ENCODE results near the gene TRPC4AP. TPM values are rescaled to one million over a fixed set of nuclear protein-coding genes. Genes with fewer than 3 reads are reported as not detected.

Gene TRPC4AP
- total RNA-seq, 2 donors from 2014 or later, result 32.4 to 39.2 TPM

DNA sequence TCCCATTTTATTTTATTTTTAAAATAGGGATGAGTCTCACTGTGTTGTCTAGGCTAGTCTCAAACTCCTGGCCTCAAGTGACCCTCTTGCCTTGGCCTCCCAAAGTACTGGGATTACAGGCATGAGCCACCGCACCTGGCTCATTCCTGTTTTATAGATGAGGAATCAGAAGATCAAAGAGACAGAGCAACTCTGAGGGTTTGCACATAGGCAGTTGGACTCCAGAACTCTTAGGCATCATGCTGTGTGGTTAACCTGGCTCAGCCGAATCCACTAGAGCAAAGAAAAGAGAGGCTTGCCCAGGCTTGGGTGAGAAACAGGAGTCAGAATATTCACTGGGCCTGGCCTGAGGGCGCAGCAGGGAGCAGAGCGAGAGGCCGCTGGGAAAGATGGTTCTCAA, 127.6 kb downstream of the TRPC4AP start:
- Histone ChIP-seq H3K27ac (no peak overlapping the region), H3K36me3 (no peaks in the 10 kb centered on the region), H3K27me3 (no peaks in the 10 kb centered on the region), H3K4me3 (no peak overlapping the region), H3K9me3 (no peaks in the 10 kb centered on the region), H3K4me1 (peaks cover 0 to 14% of the 10 kb centered on the region in 2 donors)
- TF ChIP-seq, protein P1, sequence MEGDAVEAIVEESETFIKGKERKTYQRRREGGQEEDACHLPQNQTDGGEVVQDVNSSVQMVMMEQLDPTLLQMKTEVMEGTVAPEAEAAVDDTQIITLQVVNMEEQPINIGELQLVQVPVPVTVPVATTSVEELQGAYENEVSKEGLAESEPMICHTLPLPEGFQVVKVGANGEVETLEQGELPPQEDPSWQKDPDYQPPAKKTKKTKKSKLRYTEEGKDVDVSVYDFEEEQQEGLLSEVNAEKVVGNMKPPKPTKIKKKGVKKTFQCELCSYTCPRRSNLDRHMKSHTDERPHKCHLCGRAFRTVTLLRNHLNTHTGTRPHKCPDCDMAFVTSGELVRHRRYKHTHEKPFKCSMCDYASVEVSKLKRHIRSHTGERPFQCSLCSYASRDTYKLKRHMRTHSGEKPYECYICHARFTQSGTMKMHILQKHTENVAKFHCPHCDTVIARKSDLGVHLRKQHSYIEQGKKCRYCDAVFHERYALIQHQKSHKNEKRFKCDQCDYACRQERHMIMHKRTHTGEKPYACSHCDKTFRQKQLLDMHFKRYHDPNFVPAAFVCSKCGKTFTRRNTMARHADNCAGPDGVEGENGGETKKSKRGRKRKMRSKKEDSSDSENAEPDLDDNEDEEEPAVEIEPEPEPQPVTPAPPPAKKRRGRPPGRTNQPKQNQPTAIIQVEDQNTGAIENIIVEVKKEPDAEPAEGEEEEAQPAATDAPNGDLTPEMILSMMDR (IDR thresholded peaks at IDR 0.05), result no peak
- no peak for DNase-seq (ENCODE audit: low spot score)

DNA sequence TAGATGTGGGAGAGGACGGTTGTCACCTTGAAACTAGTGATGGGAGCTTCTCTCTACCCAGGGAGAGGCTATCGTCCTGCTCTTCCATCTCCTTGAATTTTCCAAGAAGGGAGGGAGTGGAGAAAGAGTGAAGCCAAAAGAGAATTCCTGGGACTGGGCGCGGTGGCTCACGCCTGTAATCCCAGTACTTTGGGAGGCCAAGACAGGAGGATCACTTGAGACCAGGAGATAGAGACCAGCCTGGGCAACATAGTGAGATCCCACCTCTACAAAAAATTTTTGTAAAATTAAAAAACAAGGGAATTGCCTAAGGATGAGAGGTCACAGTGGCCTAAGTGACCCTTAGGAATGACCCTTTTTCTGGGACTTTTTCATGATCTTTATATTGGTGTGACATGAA, 128.1 kb downstream of the TRPC4AP start:
- no peaks in the 10 kb centered on the region for H3K36me3 ChIP-seq
- TF ChIP-seq, protein P1 (IDR thresholded peaks at IDR 0.05), result no peak
- H3K4me1 ChIP-seq, result peaks cover 0 to 12% of the 10 kb centered on the region in 2 donors
- no peak overlapping the region for H3K4me3 ChIP-seq
- DNase-seq (ENCODE audit: low spot score), result no peak
- no peaks in the 10 kb centered on the region for H3K27me3 ChIP-seq
- no peaks in the 10 kb centered on the region for H3K9me3 ChIP-seq
- no peak overlapping the region for H3K27ac ChIP-seq

DNA sequence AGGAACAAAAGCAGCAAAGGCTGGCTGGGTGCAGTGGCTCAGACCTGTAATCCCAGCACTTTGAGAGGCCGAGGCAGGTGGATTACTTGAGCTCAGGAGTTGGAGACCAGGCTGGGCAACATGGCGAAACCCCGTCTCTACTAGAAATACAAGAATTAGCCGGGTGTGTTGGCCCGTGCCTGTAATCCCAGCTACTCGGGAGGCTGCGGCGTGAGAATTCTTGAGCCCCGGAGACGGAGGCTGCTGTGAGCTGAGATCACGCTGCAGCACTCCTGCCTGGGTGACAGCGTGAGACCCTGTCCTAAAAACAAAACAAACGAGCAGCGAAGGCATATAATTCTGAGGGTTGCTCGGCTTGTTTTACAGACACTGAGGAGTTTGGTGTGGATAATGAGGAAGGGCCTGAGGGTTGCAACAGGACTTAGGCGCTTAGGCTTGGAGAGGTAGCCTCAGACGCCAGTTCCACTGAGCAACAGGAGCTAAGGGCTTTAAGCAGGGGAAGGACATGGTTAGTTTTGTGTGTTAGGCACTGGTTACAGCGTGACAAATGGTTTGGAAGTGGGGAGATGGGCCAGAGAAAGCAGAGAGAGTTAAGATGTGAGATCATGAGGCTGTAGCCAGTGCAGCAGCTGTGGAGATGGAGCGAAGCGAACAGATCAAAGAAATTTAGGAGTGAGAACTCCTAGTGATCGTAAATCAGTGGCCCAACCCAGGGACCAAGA, 135.7 kb downstream of the TRPC4AP start:
- H3K27ac ChIP-seq, result no peak overlapping the region
- TF ChIP-seq, protein P1 (IDR thresholded peaks at IDR 0.05), result no peak

DNA sequence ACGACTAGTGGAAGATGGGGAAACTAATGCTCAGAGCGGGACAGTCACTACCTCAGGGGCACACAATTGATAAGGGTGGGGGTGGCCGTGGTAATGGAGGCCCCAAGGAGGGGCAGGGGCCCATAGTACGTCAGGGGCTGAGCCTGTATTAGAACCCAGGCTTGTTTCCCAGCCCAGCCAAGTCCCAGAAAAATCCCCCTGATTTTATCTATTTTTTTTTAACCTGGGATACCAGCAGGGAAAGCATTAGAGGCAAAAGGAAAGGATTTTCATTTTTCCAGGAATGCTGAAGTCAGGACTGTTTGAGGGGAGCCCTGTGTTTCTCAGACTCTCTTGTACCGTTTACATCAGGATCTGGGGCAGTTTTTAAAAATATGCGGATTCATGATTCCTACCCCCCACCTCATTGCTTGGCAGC, 136.6 kb downstream of the TRPC4AP start:
- peak overlapping the region; percentile 67 to 70 for H3K4me3 ChIP-seq
- no peaks in the 10 kb centered on the region for H3K27me3 ChIP-seq
- no peaks in the 10 kb centered on the region for H3K36me3 ChIP-seq
- no peak for DNase-seq (ENCODE audit: low spot score)
- peak overlapping the region; percentile 94 to 95 for H3K27ac ChIP-seq
- peaks cover 0 to 13% of the 10 kb centered on the region in 2 donors for H3K4me1 ChIP-seq
- no peaks in the 10 kb centered on the region for H3K9me3 ChIP-seq
- TF ChIP-seq, protein P1 (IDR thresholded peaks at IDR 0.05), result peak; percentile 9 to 16

More for the DNA sequence above, 135.7 kb downstream of the TRPC4AP start:
- no peak for DNase-seq (ENCODE audit: low spot score)
- H3K4me3 ChIP-seq, result no peak overlapping the region
- H3K27me3 ChIP-seq, result no peaks in the 10 kb centered on the region
- H3K9me3 ChIP-seq, result no peaks in the 10 kb centered on the region
- H3K36me3 ChIP-seq, result no peaks in the 10 kb centered on the region
- peaks cover 0 to 13% of the 10 kb centered on the region in 2 donors for H3K4me1 ChIP-seq

DNA sequence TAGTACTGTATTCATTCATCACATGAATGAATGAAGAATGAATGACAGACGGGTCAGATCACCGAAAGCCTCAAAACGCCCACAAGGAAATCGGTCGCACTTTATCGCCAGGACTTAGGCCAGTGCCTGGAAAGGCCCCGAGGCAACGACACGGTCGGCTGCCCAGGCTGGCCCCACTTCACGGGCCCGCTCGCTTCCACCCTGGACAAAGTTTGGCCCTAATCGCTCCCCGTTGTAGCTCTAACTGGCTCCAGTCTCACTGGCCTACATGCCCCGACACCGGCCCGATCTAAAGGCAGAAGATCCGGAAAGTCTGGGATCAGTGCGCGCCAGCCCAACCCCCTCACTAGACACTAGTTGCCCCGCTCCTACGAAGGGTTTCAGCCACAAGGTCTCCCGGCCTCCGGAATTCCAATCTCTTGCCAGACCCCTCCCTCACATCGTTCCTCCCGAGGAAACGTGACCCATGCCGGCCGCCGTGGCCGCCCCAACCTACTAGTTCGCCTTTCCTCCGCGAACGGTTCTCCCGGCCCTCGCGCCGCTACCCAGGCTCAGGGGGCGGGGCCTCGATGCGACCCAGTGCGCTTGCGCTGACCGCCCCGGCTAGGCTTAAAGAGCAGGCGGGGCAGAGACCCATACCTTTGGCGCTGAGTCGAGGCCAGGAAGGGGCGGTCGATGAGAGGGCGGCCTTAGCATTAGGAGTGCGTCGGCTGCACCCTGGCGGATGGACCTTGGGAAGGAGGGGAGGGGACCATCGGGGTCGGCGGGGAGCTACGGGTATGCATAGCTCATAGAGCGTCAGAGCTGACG, 137.2 kb downstream of the TRPC4AP start, which contains the start of the genes GSS and MYH7B:
Gene GSS, minus strand, starts transcription at position 576 of the 810 bp plus-strand sequence. CDS start 3,954 bp downstream, outside the sequence.
Gene MYH7B, plus strand, starts transcription at position 638 of the 810 bp plus-strand sequence. CDS start 22,138 bp downstream, outside the sequence.
- Histone ChIP-seq H3K9me3 (no peaks in the 10 kb centered on the region), H3K4me1 (peaks cover 0 to 13% of the 10 kb centered on the region in 2 donors), H3K27me3 (no peaks in the 10 kb centered on the region), H3K27ac (peak within 1 kb of the TSS; percentile 94 to 95), H3K4me3 (peak within 1 kb of the TSS; percentile 67 to 70), H3K36me3 (no peaks in the 10 kb centered on the region)
- peak; percentile 98 for DNase-seq (ENCODE audit: low spot score)
- TF ChIP-seq, protein P1 (IDR thresholded peaks at IDR 0.05), result peak; percentile 26 to 76
